ENCODE measurements around the gene TMPRSS13. TPM values are rescaled to one million over a fixed set of nuclear protein-coding genes. Genes with fewer than 3 reads are reported as not detected.
A peak's percentile ranks its signal among the peaks of the same experiment; 100 is the strongest.

The TMPRSS13 gene
- total RNA-seq, 4 donors from 2014 or later: 11.1 to 31.7 (median 21.0) TPM

- Histone ChIP-seq H3K9me3 (no peaks in the 10 kb centered on the region), H3K4me3 (no peak overlapping the region), H3K4me1 (peaks cover 16 to 72% (median 26%) of the 10 kb centered on the region in 3 donors), H3K27ac (peak overlapping the region in 3 of 4 donors; percentile 33 to 61 (median 58)), H3K36me3 (no peaks in the 10 kb centered on the region), H3K27me3 (peaks cover 5 to 73% (median 11%) of the 10 kb centered on the region in 4 donors)
- intact Hi-C loops (cut with DNase I): no loop called here
- WGBS, 2 donors: 78 to 88% methylated on average over 11 to 12 of the region's 15 CpGs
- DNase-seq: no peak
- TF ChIP-seq CTCF (IDR thresholded peaks at IDR 0.05): no peak
- TF ChIP-seq POLR2A (IDR thresholded peaks at IDR 0.05): no peak
These were observed 56.0 kb downstream of the TMPRSS13 start for GRCh38 chr11:117872975-117873827.

GRCh38 chr11:117872420-117872961 is 56.7 kb downstream of the TMPRSS13 start:
- Histone ChIP-seq H3K27me3 (peaks cover 5 to 73% (median 11%) of the 10 kb centered on the region in 4 donors), H3K27ac (peak overlapping the region in 3 of 4 donors; percentile 5 to 61 (median 11)), H3K9me3 (no peaks in the 10 kb centered on the region), H3K4me3 (no peak overlapping the region), H3K4me1 (peaks cover 16 to 72% (median 26%) of the 10 kb centered on the region in 3 donors), H3K36me3 (no peaks in the 10 kb centered on the region)
- 56 to 76% methylated on average over 6 to 12 of the region's 12 CpGs for WGBS, 2 donors
- TF ChIP-seq POLR2A (IDR thresholded peaks at IDR 0.05) (no peak), CTCF (IDR thresholded peaks at IDR 0.05) (no peak)
- intact Hi-C loops (cut with DNase I): no loop called here
- DNase-seq: no peak

- intact Hi-C loops (cut with DNase I): no loop called here
- WGBS, 2 donors: 43 to 67% methylated on average over 1 to 2 of the region's 5 CpGs
- no peak overlapping the region for H3K4me3 ChIP-seq
- peak overlapping the region in 3 of 4 donors; percentile 5 to 61 (median 11) for H3K27ac ChIP-seq
- H3K36me3 ChIP-seq: no peaks in the 10 kb centered on the region
- H3K4me1 ChIP-seq: peaks cover 12 to 65% (median 21%) of the 10 kb centered on the region in 3 donors
- H3K27me3 ChIP-seq: peaks cover 5 to 70% (median 10%) of the 10 kb centered on the region in 4 donors
- DNase-seq: no peak
- no peaks in the 10 kb centered on the region for H3K9me3 ChIP-seq
- TF ChIP-seq POLR2A (IDR thresholded peaks at IDR 0.05) (no peak), CTCF (IDR thresholded peaks at IDR 0.05) (no peak)
These were observed 57.4 kb downstream of the TMPRSS13 start for GRCh38 chr11:117871784-117872183.

GRCh38 chr11:117871160-117871559 is 58.0 kb downstream of the TMPRSS13 start:
- no peak for DNase-seq
- no peaks in the 10 kb centered on the region for H3K36me3 ChIP-seq
- no peak overlapping the region for H3K27ac ChIP-seq
- peaks cover 6 to 59% (median 16%) of the 10 kb centered on the region in 3 donors for H3K4me1 ChIP-seq
- intact Hi-C loops (cut with DNase I): no loop called here
- 66 to 81% methylated on average over 13 to 18 of the region's 18 CpGs for WGBS, 2 donors
- TF ChIP-seq POLR2A (IDR thresholded peaks at IDR 0.05): no peak
- no peak for TF ChIP-seq CTCF (IDR thresholded peaks at IDR 0.05)
- H3K9me3 ChIP-seq: no peaks in the 10 kb centered on the region
- H3K27me3 ChIP-seq: peaks cover 2 to 63% (median 7%) of the 10 kb centered on the region in 4 donors
- H3K4me3 ChIP-seq: no peak overlapping the region

Data from esophagus squamous epithelium (tissue), 5 donors.